GM18505 (cell line): ENCODE results near the gene CHST12.

ENCODE experiments used
- ATAC-seq: cut with Tn5 transposase; IDR thresholded peaks from one replicate; pipeline ENCODE4 v1.9.1; 2021; ENCODE audit not compliant: unreplicated experiment
- POLR2A ChIP-seq: IDR thresholded peaks from 4 replicates; pipeline ENCODE4 v1.6.1; 2011; ENCODE audit warnings: borderline replicate concordance; ENCODE audit not compliant: insufficient read depth, insufficient read length; ENCODE audit errors: extremely low read depth

CHST12 gene

GRCh38 chr7:2497500-2498336 is 94.3 kb downstream of the CHST12 start:
- no peak for ATAC-seq
- no peak for TF ChIP-seq POLR2A
